ENCODE data around the gene TMEM138. TPM values are rescaled to one million over a fixed set of nuclear protein-coding genes. Genes with fewer than 3 reads are reported as not detected.

Gene TMEM138
- total RNA-seq, result 15.7 and 33.9 TPM in 2 replicates

GRCh38 chr11:61361741-61362541 lies at the start of gene TMEM138, which contains the start of gene CYB561A3:
Gene TMEM138, plus strand, starts transcription at chr11:61362374. Its CDS starts 2,017 bp downstream, at chr11:61364391.
Gene CYB561A3, minus strand, starts transcription at chr11:61361882. Its CDS starts 5,169 bp downstream, at chr11:61356713.

DNA sequence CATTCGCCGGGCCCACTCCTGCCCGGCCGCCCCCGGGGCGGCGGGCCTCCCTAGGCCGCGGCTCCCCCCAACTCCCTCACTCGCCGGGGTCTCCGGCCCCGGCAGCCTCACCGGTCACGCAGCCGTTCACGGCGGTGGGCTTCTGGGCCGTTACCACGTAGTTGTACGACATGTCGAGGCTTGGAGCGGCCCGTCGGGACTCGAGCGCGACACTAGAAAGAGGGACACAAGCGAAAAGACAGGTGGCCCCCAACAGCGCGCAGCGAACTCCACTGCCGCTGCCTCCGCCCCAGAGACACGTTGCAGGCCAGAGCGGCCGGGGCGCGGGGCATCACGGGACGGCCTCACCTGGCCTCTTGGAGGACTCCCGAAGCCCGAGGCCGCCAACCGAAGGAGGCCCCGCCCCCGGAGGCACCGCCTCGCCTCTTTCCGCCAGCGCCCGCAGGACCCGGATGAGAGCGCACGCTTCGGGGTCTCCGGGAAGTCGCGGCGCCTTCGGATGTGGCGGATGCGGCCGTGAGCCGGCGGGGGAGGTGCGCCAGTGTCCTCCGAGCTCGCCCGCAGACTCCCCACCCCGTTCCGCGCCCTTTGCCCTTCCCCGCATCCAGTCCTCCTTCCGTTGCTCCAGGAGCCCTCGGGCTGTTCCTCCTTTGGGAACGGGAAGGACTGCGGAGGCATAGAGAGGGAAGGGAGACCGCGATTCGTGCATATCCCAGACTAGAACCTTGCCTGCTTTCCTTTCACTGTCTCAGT lies 29.2 kb upstream of the TMEM138 start, which contains the start of the genes DDB1 and TKFC:
TSS of gene DDB1 (minus strand) at position 309 of the 753 bp plus-strand sequence. CDS start at position 172, 137 bp downstream.
TSS of gene TKFC (plus strand) at position 432 of the 753 bp plus-strand sequence. CDS start 1,501 bp downstream, outside the sequence.

Other genes starting within 250 kb of the TMEM138 start
- 6.0 and 8.5 TPM in 2 replicates for gene VPS37C, start 200.9 kb upstream of the TMEM138 start, total RNA-seq
- gene PGA3, start 158.9 kb upstream of the TMEM138 start, total RNA-seq, result not detected in 2 replicates
- gene PGA4, start 140.0 kb upstream of the TMEM138 start, total RNA-seq, result not detected in 2 replicates
- not detected in 2 replicates for gene PGA5, start 121.2 kb upstream of the TMEM138 start, total RNA-seq
- 16.8 and 19.4 TPM in 2 replicates for gene VWCE, start 67.1 kb upstream of the TMEM138 start, total RNA-seq
- 217 and 223 TPM in 2 replicates for gene DDB1, start 29.3 kb upstream of the TMEM138 start, total RNA-seq
- 29.1 and 33.9 TPM in 2 replicates for gene TKFC, start 29.1 kb upstream of the TMEM138 start, total RNA-seq
- 64.8 and 89.7 TPM in 2 replicates for gene CYB561A3, start 492 bp upstream of the TMEM138 start, total RNA-seq
- gene TMEM216, start 30.2 kb downstream of the TMEM138 start, total RNA-seq, result 14.2 and 18.2 TPM in 2 replicates
- gene CPSF7, start 67.6 kb downstream of the TMEM138 start, total RNA-seq, result 21.5 and 24.0 TPM in 2 replicates
- 28.4 and 53.7 TPM in 2 replicates for gene SDHAF2, start 67.8 kb downstream of the TMEM138 start, total RNA-seq
- not detected in 2 replicates for gene LRRC10B, start 146.4 kb downstream of the TMEM138 start, total RNA-seq
- 2.2 and 3.8 TPM in 2 replicates for gene SYT7, start 218.7 kb downstream of the TMEM138 start, total RNA-seq

Data from cardiac ventricle fibroblast (primary cell).